Caco-2 (cell line): ENCODE data around the gene KRT33A. TPM values are rescaled to one million over a fixed set of nuclear protein-coding genes. Genes with fewer than 3 reads are reported as not detected.

Experiments
- BruUV-seq: library from RNA; stranded (reverse); fragments of 400-500 nt; replicated peaks from 2 replicates; lab custom pipeline; 2021; lab: Mats Ljungman, UMichigan
- CTCF ChIA-PET: fragments of 300-600 bp; sonication (Branson Sonifier 250); formaldehyde crosslinking; loops from one replicate; lab custom pipeline; 2022; ENCODE audit warnings: antibody characterized with exemption; lab: Charles Lee
- POLR2A ChIA-PET: fragments of 300-600 bp; sonication (Branson Sonifier 250); formaldehyde crosslinking; loops from one replicate; lab custom pipeline; 2022; ENCODE audit warnings: antibody characterized with exemption; lab: Charles Lee
- DNase-seq, 2 experiments: peaks; one replicate each; pipeline versions ENCODE4 v3.0.0 to v3.0.0-alpha.2; 2020 to 2022
- H3K27me3 ChIP-seq: replicated peaks from 2 replicates; pipeline ENCODE4 v1.6.0; 2011; ENCODE audit warnings: low read length; ENCODE audit not compliant: control insufficient read depth, insufficient read depth
- H3K36me3 ChIP-seq: 2 replicates; pipeline ENCODE4 v1.5.1; 2011; ENCODE audit warnings: low read length; ENCODE audit not compliant: control insufficient read depth, insufficient read depth
- H3K4me1 ChIP-seq: fragments of 250-450 bp; sonication (Bioruptor Pico); 2 replicates; pipeline ENCODE4 v1.5.1; 2020; ENCODE audit warnings: mild to moderate bottlenecking
- H3K4me3 ChIP-seq: 2 replicates; pipeline ENCODE4 v1.5.1; 2011; ENCODE audit warnings: low read depth, mild to moderate bottlenecking, control low read depth, low read length
- H3K9me3 ChIP-seq: fragments of 250-450 bp; sonication (Bioruptor Pico); 2 replicates; pipeline ENCODE4 v1.5.1; 2020; ENCODE audit warnings: mild to moderate bottlenecking, moderate library complexity
- H3K27ac Mint-ChIP-seq: one replicate; pipeline ENCODE4 v1.8.0; 2022; ENCODE audit warnings: mixed read lengths; ENCODE audit not compliant: unreplicated experiment
- H3K27me3 Mint-ChIP-seq: one replicate; pipeline ENCODE4 v1.8.0; 2022; ENCODE audit warnings: mixed read lengths; ENCODE audit not compliant: insufficient read depth, unreplicated experiment
- H3K36me3 Mint-ChIP-seq: one replicate; pipeline ENCODE4 v1.8.0; 2022; ENCODE audit warnings: mild to moderate bottlenecking, mixed read lengths; ENCODE audit not compliant: insufficient read depth, unreplicated experiment
- H3K4me1 Mint-ChIP-seq: one replicate; pipeline ENCODE4 v1.8.0; 2022; ENCODE audit warnings: low read depth, mixed read lengths; ENCODE audit not compliant: unreplicated experiment
- H3K4me3 Mint-ChIP-seq: one replicate; pipeline ENCODE4 v1.8.0; 2022; ENCODE audit warnings: mild to moderate bottlenecking, moderate library complexity, mixed read lengths; ENCODE audit not compliant: unreplicated experiment
- H3K9me3 Mint-ChIP-seq: one replicate; pipeline ENCODE4 v1.8.0; 2022; ENCODE audit warnings: mixed read lengths; ENCODE audit not compliant: unreplicated experiment
- intact Hi-C: fragments of 100-400 bp; cut with micrococcal nuclease; formaldehyde crosslinking; loops from one replicate; pipeline ENCODE4 v1.10.0; 2022; ENCODE audit not compliant: unreplicated experiment
- total RNA-seq: library from RNA; stranded (reverse); gene quantifications from 2 replicates; pipeline ENCODE4 v1.2.3, GENCODE V29; 2022
- TF ChIP-seq, protein P1 (sequence below), 2 experiments: fragments of 200-600 bp in 1 of 2; IDR thresholded peaks; 1 replicate in 1 of 2; 2 replicates in 1 of 2; pipeline versions ENCODE4 v1.5.1 to v1.8.0; 2011 to 2022; ENCODE audit warnings: antibody characterized with exemption in 1 of 2, control low read depth in 1 of 2, inconsistent platforms in 1 of 2, low read depth in 1 of 2, low read length in 1 of 2, mild to moderate bottlenecking in 1 of 2, moderate library complexity in 1 of 2; ENCODE audit not compliant: insufficient read depth in 1 of 2, severe bottlenecking in 1 of 2, unreplicated experiment in 1 of 2

The KRT33A gene
- total RNA-seq, 1 experiment from 2014 or later: not detected

DNA sequence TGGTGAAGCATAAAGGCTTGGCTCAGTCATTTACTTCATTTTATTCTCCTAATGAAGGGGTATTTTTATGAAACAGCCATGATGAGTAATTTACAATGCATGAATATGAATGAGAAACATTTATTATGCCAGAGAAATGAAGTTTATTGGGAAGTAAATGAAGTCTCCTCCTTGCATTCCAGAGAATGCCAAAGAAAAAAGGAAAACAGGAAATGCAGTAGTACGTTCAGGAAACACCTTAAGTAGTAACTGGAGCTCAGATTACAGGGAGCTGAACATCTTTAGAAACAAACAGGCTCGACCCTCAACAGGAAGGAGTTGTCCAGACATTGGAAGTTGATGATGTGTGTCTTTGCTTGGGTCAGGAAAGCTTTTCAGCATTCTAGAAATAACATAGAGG is 26.9 kb upstream of the KRT33A start:
- H3K27me3 Mint-ChIP-seq: no peaks in the 10 kb centered on the region
- Histone ChIP-seq H3K9me3 (0 out of 2 replicates have a peak, but pooled peaks cover 2% of the 10 kb centered on the region), H3K27me3 (no peaks in the 10 kb centered on the region), H3K36me3 (no peaks in the 10 kb centered on the region), H3K4me3 (no peak overlapping the region), H3K4me1 (no peaks in the 10 kb centered on the region)
- ChIA-PET POLR2A (no interaction called here), CTCF (no interaction called here)
- TF ChIP-seq, protein P1, sequence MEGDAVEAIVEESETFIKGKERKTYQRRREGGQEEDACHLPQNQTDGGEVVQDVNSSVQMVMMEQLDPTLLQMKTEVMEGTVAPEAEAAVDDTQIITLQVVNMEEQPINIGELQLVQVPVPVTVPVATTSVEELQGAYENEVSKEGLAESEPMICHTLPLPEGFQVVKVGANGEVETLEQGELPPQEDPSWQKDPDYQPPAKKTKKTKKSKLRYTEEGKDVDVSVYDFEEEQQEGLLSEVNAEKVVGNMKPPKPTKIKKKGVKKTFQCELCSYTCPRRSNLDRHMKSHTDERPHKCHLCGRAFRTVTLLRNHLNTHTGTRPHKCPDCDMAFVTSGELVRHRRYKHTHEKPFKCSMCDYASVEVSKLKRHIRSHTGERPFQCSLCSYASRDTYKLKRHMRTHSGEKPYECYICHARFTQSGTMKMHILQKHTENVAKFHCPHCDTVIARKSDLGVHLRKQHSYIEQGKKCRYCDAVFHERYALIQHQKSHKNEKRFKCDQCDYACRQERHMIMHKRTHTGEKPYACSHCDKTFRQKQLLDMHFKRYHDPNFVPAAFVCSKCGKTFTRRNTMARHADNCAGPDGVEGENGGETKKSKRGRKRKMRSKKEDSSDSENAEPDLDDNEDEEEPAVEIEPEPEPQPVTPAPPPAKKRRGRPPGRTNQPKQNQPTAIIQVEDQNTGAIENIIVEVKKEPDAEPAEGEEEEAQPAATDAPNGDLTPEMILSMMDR (IDR thresholded peaks at IDR 0.05; ENCODE audit: insufficient read depth in 1 of 2, low read depth in 1 of 2, low read length in 1 of 2, severe bottlenecking in 1 of 2, unreplicated experiment in 1 of 2): no peak
- no peak overlapping the region for H3K27ac Mint-ChIP-seq
- H3K9me3 Mint-ChIP-seq: peaks cover 19% of the 10 kb centered on the region
- intact Hi-C loops: no loop called here
- no peaks in the 10 kb centered on the region for H3K36me3 Mint-ChIP-seq
- no peak for DNase-seq
- peaks cover 6% of the 10 kb centered on the region for H3K4me1 Mint-ChIP-seq
- no TSS peak for BruUV-seq
- no peak overlapping the region for H3K4me3 Mint-ChIP-seq

DNA sequence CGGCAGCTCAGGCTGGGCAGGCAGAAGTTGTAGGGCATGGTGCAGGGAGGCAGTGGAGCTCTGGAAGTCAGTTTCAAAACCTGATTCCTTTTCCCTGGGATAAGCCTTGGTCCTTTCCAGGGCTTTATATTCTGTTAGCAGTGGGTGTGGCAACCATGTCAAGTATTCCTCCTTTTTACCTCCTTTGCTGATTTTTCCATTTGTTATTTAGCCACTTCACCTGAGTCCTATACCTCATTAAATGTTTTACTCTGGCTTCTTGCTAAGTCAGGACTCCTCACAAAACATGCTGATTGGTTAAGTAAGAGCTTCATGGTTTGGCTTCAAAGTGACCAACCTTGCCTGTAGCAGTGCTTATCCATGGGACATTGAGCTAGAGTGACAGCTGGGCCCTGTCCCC is 19.1 kb upstream of the KRT33A start, which contains the start of gene KRT33B:
Gene KRT33B, minus strand, starts transcription at position 101 of the 400 bp plus-strand sequence. Its CDS starts 63 bp downstream, at position 38.
- no peak within 1 kb of the TSS for H3K27ac Mint-ChIP-seq
- Histone ChIP-seq H3K27me3 (no peaks in the 10 kb centered on the region), H3K36me3 (no peaks in the 10 kb centered on the region), H3K4me1 (no peaks in the 10 kb centered on the region), H3K4me3 (no peak within 1 kb of the TSS), H3K9me3 (no peaks in the 10 kb centered on the region)
- CTCF ChIA-PET: no interaction called here
- no peak for DNase-seq
- BruUV-seq: no TSS peak
- no peaks in the 10 kb centered on the region for H3K36me3 Mint-ChIP-seq
- no peaks in the 10 kb centered on the region for H3K4me1 Mint-ChIP-seq
- no peak within 1 kb of the TSS for H3K4me3 Mint-ChIP-seq
- POLR2A ChIA-PET: no interaction called here
- TF ChIP-seq, protein P1 (IDR thresholded peaks at IDR 0.05; ENCODE audit: insufficient read depth in 1 of 2, low read depth in 1 of 2, low read length in 1 of 2, severe bottlenecking in 1 of 2, unreplicated experiment in 1 of 2): no peak
- intact Hi-C loops: no loop called here
- peaks cover 18% of the 10 kb centered on the region for H3K9me3 Mint-ChIP-seq
- H3K27me3 Mint-ChIP-seq: no peaks in the 10 kb centered on the region

DNA sequence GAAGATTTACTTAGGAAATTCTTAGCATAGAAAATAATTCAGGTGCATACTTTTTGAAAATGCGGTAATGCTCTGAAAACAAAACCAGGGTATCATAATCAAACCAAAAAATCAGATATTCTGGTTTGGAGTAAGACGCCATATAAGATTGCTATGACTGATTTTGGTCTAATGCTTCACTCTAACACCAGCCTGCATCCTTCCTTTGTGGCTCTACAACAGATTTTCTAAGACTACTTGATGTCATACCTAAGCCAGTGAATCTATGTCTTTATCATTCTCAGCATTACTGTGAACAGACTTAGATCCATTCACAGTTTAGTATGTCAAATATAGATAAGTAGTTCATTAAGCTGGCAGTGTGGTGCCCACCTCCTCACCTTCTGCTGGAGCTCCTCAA is 18.4 kb upstream of the KRT33A start:
- Histone ChIP-seq H3K9me3 (no peaks in the 10 kb centered on the region), H3K4me1 (no peaks in the 10 kb centered on the region), H3K27me3 (no peaks in the 10 kb centered on the region), H3K36me3 (no peaks in the 10 kb centered on the region), H3K4me3 (no peak overlapping the region)
- intact Hi-C loops: no loop called here
- DNase-seq: no peak
- CTCF ChIA-PET: no interaction called here
- H3K4me1 Mint-ChIP-seq: no peaks in the 10 kb centered on the region
- no peaks in the 10 kb centered on the region for H3K27me3 Mint-ChIP-seq
- H3K9me3 Mint-ChIP-seq: peaks cover 11% of the 10 kb centered on the region
- POLR2A ChIA-PET: no interaction called here
- no peak overlapping the region for H3K27ac Mint-ChIP-seq
- no peaks in the 10 kb centered on the region for H3K36me3 Mint-ChIP-seq
- no peak overlapping the region for H3K4me3 Mint-ChIP-seq
- TF ChIP-seq, protein P1 (IDR thresholded peaks at IDR 0.05; ENCODE audit: insufficient read depth in 1 of 2, low read depth in 1 of 2, low read length in 1 of 2, severe bottlenecking in 1 of 2, unreplicated experiment in 1 of 2): no peak
- no TSS peak for BruUV-seq
